A549 (cell line): Measurements from ENCODE around the gene ASF1A. TPM values are rescaled to one million over a fixed set of nuclear protein-coding genes. Genes with fewer than 3 reads are reported as not detected.

Experiments used
- ATAC-seq, 2 experiments: fragments of 200-7000 bp in 1 of 2; fragments of >200 bp in 1 of 2; cut with Nextera tagmentation in 1 of 2; cut with Tn5 transposase in 1 of 2; 3 replicates each; pipeline versions ENCODE4 v1.8.0 to v1.9.1; 2018 to 2020; ENCODE audit warnings: mild to moderate bottlenecking in 1 of 2, moderate library complexity in 1 of 2
- CTCF ChIA-PET: fragments of 300-600 bp; sonication (Branson Sonifier 250); formaldehyde crosslinking; extraction: SDS; loops from one replicate; lab custom pipeline; 2021; ENCODE audit warnings: antibody characterized with exemption, inconsistent platforms; lab: Yijun Ruan, JAX
- POLR2A ChIA-PET: fragments of 350-600 bp; formaldehyde crosslinking; extraction: SDS; loops from one replicate; lab custom pipeline; 2021; ENCODE audit warnings: antibody characterized with exemption, inconsistent platforms; lab: Yijun Ruan, JAX
- DNase-seq, 2 experiments: peaks; one replicate each; pipeline versions ENCODE4 v3.0.0 to v3.0.0-alpha.2; 2011 to 2016; ENCODE audit warnings: low read depth in 1 of 2, low spot score in 1 of 2
- FAIRE-seq: peaks from 2 replicates; lab custom pipeline; 2011; peaks lifted over from hg19 to GRCh38; lab: Jason Lieb, UNC
- H3K27ac ChIP-seq, 2 experiments: fragments of >200 bp; sonication (Bioruptor Twin); formaldehyde crosslinking; 3 replicates each; pipeline ENCODE4 v1.5.1; 2016 to 2017
- H3K4me1 ChIP-seq: fragments of >200 bp; sonication (Bioruptor Twin); formaldehyde crosslinking; 3 replicates; pipeline ENCODE4 v1.6.1; 2016
- H3K4me2 ChIP-seq: fragments of >200 bp; sonication (Bioruptor Twin); formaldehyde crosslinking; 3 replicates; pipeline ENCODE4 v1.6.1; 2016
- H3K4me3 ChIP-seq: fragments of >200 bp; sonication (Bioruptor Twin); formaldehyde crosslinking; 3 replicates; pipeline ENCODE4 v1.5.1; 2016
- H3K9me3 ChIP-seq: fragments of >200 bp; sonication (Bioruptor Twin); formaldehyde crosslinking; 3 replicates; pipeline ENCODE4 v1.6.1; 2016
- BCL3 ChIP-seq: fragments of >200 bp; sonication (Bioruptor Twin); formaldehyde crosslinking; IDR thresholded peaks from 3 replicates; pipeline ENCODE4 v1.6.1; 2016
- CEBPB ChIP-seq, 2 experiments: fragments of >200 bp in 1 of 2; sonication (Bioruptor Twin) in 1 of 2; formaldehyde crosslinking in 1 of 2; IDR thresholded peaks; 2 replicates each; pipeline ENCODE4 v1.6.1; 2012 to 2016
- CTCF ChIP-seq: fragments of >200 bp; sonication (Bioruptor Twin); formaldehyde crosslinking; IDR thresholded peaks from 3 replicates; pipeline ENCODE4 v1.5.1; 2016
- E2F6 ChIP-seq: IDR thresholded peaks from 2 replicates; pipeline ENCODE4 v1.6.1; 2012; ENCODE audit warnings: low read depth, borderline replicate concordance
- ELK1 ChIP-seq: fragments of 150-350 bp; IDR thresholded peaks from 2 replicates; pipeline ENCODE4 v1.6.1; 2014; ENCODE audit warnings: low read depth, mild to moderate bottlenecking, low read length
- ESRRA ChIP-seq: fragments of 150-350 bp; IDR thresholded peaks from 2 replicates; pipeline ENCODE4 v1.6.1; 2014; ENCODE audit warnings: mild to moderate bottlenecking, low read length, borderline replicate concordance
- FOSB ChIP-seq: fragments of 250-450 bp; sonication (Bioruptor Pico); IDR thresholded peaks from 2 replicates; pipeline ENCODE4 v1.5.0; 2020; ENCODE audit warnings: mild to moderate bottlenecking, moderate library complexity
- FOSL2 ChIP-seq, 2 experiments: fragments of 450-650 bp in 1 of 2; fragments of >200 bp in 1 of 2; sonication (Bioruptor Twin) in 1 of 2; formaldehyde crosslinking; IDR thresholded peaks; 2 replicates each; pipeline versions ENCODE4 v1.5.0 to v1.6.1; 2016 to 2020; ENCODE audit warnings: mild to moderate bottlenecking in 1 of 2, moderate library complexity in 1 of 2
- HOXA7 ChIP-seq: fragments of 250-450 bp; sonication (Bioruptor Pico); IDR thresholded peaks from 2 replicates; pipeline ENCODE4 v1.5.0; 2020; ENCODE audit warnings: mild to moderate bottlenecking, moderate library complexity
- HOXB13 ChIP-seq: fragments of 250-450 bp; sonication (Bioruptor Pico); IDR thresholded peaks from 2 replicates; pipeline ENCODE4 v1.5.0; 2020; ENCODE audit warnings: low read depth, mild to moderate bottlenecking, moderate library complexity
- HOXB5 ChIP-seq: fragments of 250-450 bp; sonication (Bioruptor Pico); IDR thresholded peaks from 2 replicates; pipeline ENCODE4 v1.5.0; 2020; ENCODE audit warnings: mild to moderate bottlenecking, moderate library complexity
- JUN ChIP-seq, 2 experiments: fragments of >200 bp; sonication (Bioruptor Twin); formaldehyde crosslinking; IDR thresholded peaks; 2 replicates in 1 of 2; 3 replicates in 1 of 2; pipeline ENCODE4 v1.6.1; 2016 to 2017
- JUNB ChIP-seq: fragments of >200 bp; sonication (Bioruptor Twin); formaldehyde crosslinking; IDR thresholded peaks from 2 replicates; pipeline ENCODE4 v1.6.1; 2016
- MAFK ChIP-seq: fragments of 450-650 bp; IDR thresholded peaks from 2 replicates; pipeline ENCODE4 v1.6.1; 2014; ENCODE audit not compliant: partially characterized antibody
- MAX ChIP-seq: IDR thresholded peaks from 2 replicates; pipeline ENCODE4 v1.6.1; 2012
- MYC ChIP-seq: IDR thresholded peaks from 2 replicates; pipeline ENCODE4 v1.6.1; 2012; ENCODE audit warnings: mild to moderate bottlenecking, inconsistent platforms, low read length, improper control_type of control experiment, borderline replicate concordance
- PHF8 ChIP-seq: fragments of 200-600 bp; sonication (generic); IDR thresholded peaks from 2 replicates; pipeline ENCODE4 v1.6.1; 2016; ENCODE audit warnings: low read depth, mild to moderate bottlenecking, antibody characterized with exemption, moderate library complexity, borderline replicate concordance
- POLR2A ChIP-seq: IDR thresholded peaks from 2 replicates; pipeline ENCODE4 v1.6.1; 2012; ENCODE audit warnings: mild to moderate bottlenecking, low read length
- RARB ChIP-seq: fragments of 250-450 bp; sonication (Bioruptor Pico); IDR thresholded peaks from 2 replicates; pipeline ENCODE4 v1.8.0; 2021; ENCODE audit warnings: mild to moderate bottlenecking, moderate library complexity
- RCOR1 ChIP-seq: fragments of 150-350 bp; IDR thresholded peaks from 2 replicates; pipeline ENCODE4 v1.6.1; 2014; ENCODE audit warnings: antibody characterized with exemption, low read length, low read depth
- SREBF2 ChIP-seq: fragments of 450-650 bp; IDR thresholded peaks from 2 replicates; pipeline ENCODE4 v1.6.1; 2014; ENCODE audit warnings: mild to moderate bottlenecking, moderate library complexity
- TP53 ChIP-seq: fragments of 250-450 bp; sonication (Bioruptor Pico); IDR thresholded peaks from 2 replicates; pipeline ENCODE4 v1.5.0; 2021; ENCODE audit warnings: mild to moderate bottlenecking, moderate library complexity
- ZFP36 ChIP-seq: fragments of 450-650 bp; IDR thresholded peaks from 2 replicates; pipeline ENCODE4 v1.6.1; 2014; ENCODE audit warnings: borderline replicate concordance; ENCODE audit not compliant: partially characterized antibody
- WGBS: methylation state at CpG from one replicate; pipeline ENCODE4 v1.1.6; 2017; ENCODE audit errors: missing lambda C conversion rate; 5-methylcytosine and 5-hydroxymethylcytosine counted together
- polyA plus RNA-seq, 4 experiments: library from polyadenylated mRNA; depleted of rRNA in 3 of 4; stranded (reverse); fragments of >200 nt; fragmentation: RNase III in 1 of 4; extraction: RNeasy Plus Mini Kit Qiagen cat#74134 plus additional on column Dnase treatment in 1 of 4; gene quantifications; 2 replicates in 3 of 4; 3 replicates in 1 of 4; pipeline ENCODE4 v1.2.3, GENCODE V29; 2011 to 2017

Gene ASF1A
- polyA plus RNA-seq, 2 of the 4 experiments (the other 2 are of a cell fraction), result 12.2 to 24.6 TPM

GRCh38 chr6:118894425-118895260, 691 bp downstream of the ASF1A start:
- POLR2A ChIA-PET, result interaction anchor here (1.2 kb wide), 1 partner anchor 185 kb away, joined by 3 read pairs; no protein-coding TSS in a partner anchor
- peak; percentile 5 to 45 for DNase-seq

GRCh38 chr6:118895261-118895560, 1.3 kb downstream of the ASF1A start:
- Histone ChIP-seq H3K4me3 (peak overlapping the region; percentile 84), H3K9me3 (no peaks in the 10 kb centered on the region), H3K4me2 (peak overlapping the region; percentile 76), H3K4me1 (peaks cover 15% of the 10 kb centered on the region; the same call in 2 of the 3 replicates), H3K27ac (peak overlapping the region; percentile 91 to 99)
- ChIA-PET POLR2A (no interaction called here), CTCF (no interaction called here)
- FAIRE-seq, result no peak
- DNase-seq, result no peak
- 1% methylated on average over 11 of the region's 11 CpGs for WGBS
- no peak for ATAC-seq
- TF ChIP-seq ESRRA (no peak), SREBF2 (no peak), MAFK (no peak), JUN (IDR thresholded peaks at IDR 0.05) (no peak), CEBPB (IDR thresholded peaks at IDR 0.05) (no peak), POLR2A (no peak; the same call in 1 of the 2 replicates), FOSB (CRISPR knock-in tag) (no peak), CTCF (no peak), ZFP36 (no peak), HOXA7 (CRISPR knock-in tag) (no peak), RCOR1 (no peak), MAX (no peak)

More at GRCh38 chr6:118894425-118895260, 691 bp downstream of the ASF1A start:
- CTCF ChIA-PET, result interaction anchor here (0.7 to 1.3 kb wide), 2 partner anchors 29 to 216 kb away, joined by 3 read pairs; no protein-coding TSS in a partner anchor
- Histone ChIP-seq H3K4me2 (peak overlapping the region; percentile 76), H3K9me3 (no peaks in the 10 kb centered on the region), H3K4me1 (peaks cover 15% of the 10 kb centered on the region; the same call in 2 of the 3 replicates), H3K4me3 (peak overlapping the region; percentile 84), H3K27ac (peak overlapping the region; percentile 91 to 99)
- TF ChIP-seq BCL3 (no peak), MAFK (no peak), PHF8 (no peak; the same call in 1 of the 2 replicates), SREBF2 (no peak), TP53 (CRISPR knock-in tag) (no peak), JUNB (no peak), ELK1 (no peak), MYC (no peak), HOXA7 (CRISPR knock-in tag) (no peak), FOSL2 (IDR thresholded peaks at IDR 0.05) (no peak), FOSL2 (CRISPR knock-in tag; IDR thresholded peaks at IDR 0.05) (no peak), HOXB13 (no peak), RARB (CRISPR knock-in tag) (no peak), E2F6 (peak; percentile 36; the same call in 1 of the 2 replicates), POLR2A (0 out of 2 replicates have a peak, but pooled peaks have one; percentile 14), HOXB5 (CRISPR knock-in tag) (no peak), MAX (no peak)
- 1% methylated on average over 17 of the region's 102 CpGs for WGBS
- peak; percentile 61 to 67 for ATAC-seq
- no peak for FAIRE-seq
